Ishikawa (cell line): ENCODE data around the gene PPIA.

Source experiments
- CEBPB ChIP-seq: IDR thresholded peaks from 2 replicates; pipeline ENCODE4 v1.6.1; 2012
- CREB1 ChIP-seq: IDR thresholded peaks from 2 replicates; pipeline ENCODE4 v1.6.1; 2012; ENCODE audit warnings: low read depth
- EGR1 ChIP-seq: IDR thresholded peaks from 2 replicates; pipeline ENCODE4 v1.6.1; 2012
- EP300 ChIP-seq: IDR thresholded peaks from 2 replicates; pipeline ENCODE4 v1.6.1; 2012; ENCODE audit warnings: borderline replicate concordance
- FOXM1 ChIP-seq: IDR thresholded peaks from 2 replicates; pipeline ENCODE4 v1.6.1; 2012; ENCODE audit warnings: low read depth, borderline replicate concordance
- NFIC ChIP-seq: IDR thresholded peaks from 2 replicates; pipeline ENCODE4 v1.6.1; 2012
- RAD21 ChIP-seq: IDR thresholded peaks from 2 replicates; pipeline ENCODE4 v1.6.1; 2012; ENCODE audit warnings: low read depth
- TAF1 ChIP-seq: IDR thresholded peaks from 2 replicates; pipeline ENCODE4 v1.6.1; 2012; ENCODE audit warnings: low read depth, mild to moderate bottlenecking
- TCF12 ChIP-seq: IDR thresholded peaks from 2 replicates; pipeline ENCODE4 v1.6.1; 2012; ENCODE audit warnings: low read depth
- TEAD4 ChIP-seq: IDR thresholded peaks from 2 replicates; pipeline ENCODE4 v1.6.1; 2012
- YY1 ChIP-seq: IDR thresholded peaks from 2 replicates; pipeline ENCODE4 v1.6.1; 2012; ENCODE audit warnings: low read depth
- ZBTB7A ChIP-seq: IDR thresholded peaks from 2 replicates; pipeline ENCODE4 v1.6.1; 2012; ENCODE audit warnings: low read depth
- TF ChIP-seq, protein P1 (sequence below): IDR thresholded peaks from 2 replicates; pipeline ENCODE4 v1.6.1; 2012
- TF ChIP-seq, protein P2 (sequence below): IDR thresholded peaks from 2 replicates; pipeline ENCODE4 v1.6.1; 2012; ENCODE audit warnings: low read depth, mild to moderate bottlenecking

DNA sequence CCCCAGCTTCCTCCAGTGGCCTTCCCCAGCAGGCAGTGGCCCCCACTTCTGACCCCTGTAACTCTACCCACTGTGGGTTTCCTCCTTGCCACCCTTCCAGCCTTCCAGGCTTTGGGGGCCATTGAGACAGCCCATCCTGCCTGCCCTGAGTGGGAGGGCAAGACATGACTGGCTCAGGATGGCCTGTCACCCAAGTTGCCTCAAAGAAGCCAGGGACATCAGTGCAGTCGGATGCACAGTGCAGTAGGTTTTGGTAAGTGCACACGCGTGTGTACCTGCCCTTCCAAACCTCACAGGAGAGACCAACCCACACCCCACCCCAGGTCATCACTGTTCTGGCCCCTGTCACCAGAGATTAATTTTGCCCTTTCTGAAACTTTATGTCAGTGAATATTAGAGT is 25.1 kb upstream of the PPIA start:
- no peak for TF ChIP-seq EP300
- no peak for TF ChIP-seq YY1
- TF ChIP-seq TEAD4, result no peak
- no peak for TF ChIP-seq RAD21
- no peak for TF ChIP-seq CREB1
- TF ChIP-seq TCF12, result no peak
- TF ChIP-seq FOXM1, result no peak
- TF ChIP-seq, protein P1, sequence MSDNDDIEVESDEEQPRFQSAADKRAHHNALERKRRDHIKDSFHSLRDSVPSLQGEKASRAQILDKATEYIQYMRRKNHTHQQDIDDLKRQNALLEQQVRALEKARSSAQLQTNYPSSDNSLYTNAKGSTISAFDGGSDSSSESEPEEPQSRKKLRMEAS, result no peak
- TF ChIP-seq NFIC, result no peak
- TF ChIP-seq CEBPB, result no peak
- no peak for TF ChIP-seq TAF1
- TF ChIP-seq ZBTB7A, result no peak
- TF ChIP-seq, protein P2, sequence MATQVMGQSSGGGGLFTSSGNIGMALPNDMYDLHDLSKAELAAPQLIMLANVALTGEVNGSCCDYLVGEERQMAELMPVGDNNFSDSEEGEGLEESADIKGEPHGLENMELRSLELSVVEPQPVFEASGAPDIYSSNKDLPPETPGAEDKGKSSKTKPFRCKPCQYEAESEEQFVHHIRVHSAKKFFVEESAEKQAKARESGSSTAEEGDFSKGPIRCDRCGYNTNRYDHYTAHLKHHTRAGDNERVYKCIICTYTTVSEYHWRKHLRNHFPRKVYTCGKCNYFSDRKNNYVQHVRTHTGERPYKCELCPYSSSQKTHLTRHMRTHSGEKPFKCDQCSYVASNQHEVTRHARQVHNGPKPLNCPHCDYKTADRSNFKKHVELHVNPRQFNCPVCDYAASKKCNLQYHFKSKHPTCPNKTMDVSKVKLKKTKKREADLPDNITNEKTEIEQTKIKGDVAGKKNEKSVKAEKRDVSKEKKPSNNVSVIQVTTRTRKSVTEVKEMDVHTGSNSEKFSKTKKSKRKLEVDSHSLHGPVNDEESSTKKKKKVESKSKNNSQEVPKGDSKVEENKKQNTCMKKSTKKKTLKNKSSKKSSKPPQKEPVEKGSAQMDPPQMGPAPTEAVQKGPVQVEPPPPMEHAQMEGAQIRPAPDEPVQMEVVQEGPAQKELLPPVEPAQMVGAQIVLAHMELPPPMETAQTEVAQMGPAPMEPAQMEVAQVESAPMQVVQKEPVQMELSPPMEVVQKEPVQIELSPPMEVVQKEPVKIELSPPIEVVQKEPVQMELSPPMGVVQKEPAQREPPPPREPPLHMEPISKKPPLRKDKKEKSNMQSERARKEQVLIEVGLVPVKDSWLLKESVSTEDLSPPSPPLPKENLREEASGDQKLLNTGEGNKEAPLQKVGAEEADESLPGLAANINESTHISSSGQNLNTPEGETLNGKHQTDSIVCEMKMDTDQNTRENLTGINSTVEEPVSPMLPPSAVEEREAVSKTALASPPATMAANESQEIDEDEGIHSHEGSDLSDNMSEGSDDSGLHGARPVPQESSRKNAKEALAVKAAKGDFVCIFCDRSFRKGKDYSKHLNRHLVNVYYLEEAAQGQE, result no peak
- TF ChIP-seq EGR1, result no peak
